Suprapubic skin (tissue), 4 donors: Measurements from ENCODE around the gene ST6GAL1.

Source experiments
- CTCF ChIP-seq, 2 donors: fragments of 200-600 bp in 1 of 2; fragments of 450-650 bp in 1 of 2; sonication (generic) in 1 of 2; IDR thresholded peaks; one replicate each; pipeline ENCODE4 v1.5.1; 2016 to 2019; ENCODE audit warnings: antibody characterized with exemption in 2 of 2, mild to moderate bottlenecking in 1 of 2, moderate library complexity in 1 of 2
- POLR2A ChIP-seq, 2 donors: fragments of 450-650 bp; IDR thresholded peaks; one replicate each; pipeline ENCODE4 v1.6.1; 2017; ENCODE audit warnings: antibody characterized with exemption in 2 of 2, mild to moderate bottlenecking in 2 of 2, moderate library complexity in 2 of 2
- POLR2AphosphoS5 ChIP-seq, 3 donors: sonication (generic); formaldehyde crosslinking; IDR thresholded peaks; one replicate each; pipeline ENCODE4 v1.6.1; 2017; ENCODE audit warnings: antibody characterized with exemption in 3 of 3

GRCh38 chr3:186996356-186996755 is 66.0 kb downstream of the ST6GAL1 start:
- TF ChIP-seq POLR2AphosphoS5 (IDR thresholded peaks at IDR 0.05): no peak
- no peak for TF ChIP-seq CTCF (IDR thresholded peaks at IDR 0.05)
- no peak for TF ChIP-seq POLR2A (IDR thresholded peaks at IDR 0.05)
